ENCODE measurements around the gene LAMA2. TPM values are rescaled to one million over a fixed set of nuclear protein-coding genes. Genes with fewer than 3 reads are reported as not detected.

The LAMA2 gene
- total RNA-seq, 1 experiment from 2014 or later = 8.2 TPM

DNA sequence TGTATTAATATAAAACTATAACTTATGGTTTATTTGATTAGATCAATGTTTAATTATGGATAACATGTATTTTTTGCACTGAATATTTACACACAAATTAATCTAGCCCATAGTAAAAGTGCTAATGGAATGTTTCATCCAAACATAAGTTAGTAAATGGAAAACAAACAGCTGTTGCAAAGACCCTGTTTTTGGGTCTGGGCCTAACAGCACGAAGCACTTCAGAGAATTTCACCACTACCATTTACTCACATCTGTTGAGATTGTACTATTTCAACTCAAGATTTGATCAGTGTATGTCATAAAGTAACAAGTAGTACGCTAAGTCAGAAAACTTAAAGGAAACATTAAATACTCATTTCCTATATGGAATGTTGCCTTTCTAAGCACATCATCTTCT is 359.6 kb downstream of the LAMA2 start:
- ChIA-PET RAD21 (ENCODE audit: low non-redundant PET in 1 of 2, low total read pairs in 2 of 2, uncharacterized antibody in 2 of 2, unreplicated experiment in 2 of 2) (no interaction called here), CTCF (interaction anchor here (0.7 kb wide), 1 partner anchor 10 kb away, joined by 3 read pairs; no protein-coding TSS in a partner anchor)
- H4K20me1 ChIP-seq (ENCODE audit: insufficient read depth) = no peaks in the 10 kb centered on the region

DNA sequence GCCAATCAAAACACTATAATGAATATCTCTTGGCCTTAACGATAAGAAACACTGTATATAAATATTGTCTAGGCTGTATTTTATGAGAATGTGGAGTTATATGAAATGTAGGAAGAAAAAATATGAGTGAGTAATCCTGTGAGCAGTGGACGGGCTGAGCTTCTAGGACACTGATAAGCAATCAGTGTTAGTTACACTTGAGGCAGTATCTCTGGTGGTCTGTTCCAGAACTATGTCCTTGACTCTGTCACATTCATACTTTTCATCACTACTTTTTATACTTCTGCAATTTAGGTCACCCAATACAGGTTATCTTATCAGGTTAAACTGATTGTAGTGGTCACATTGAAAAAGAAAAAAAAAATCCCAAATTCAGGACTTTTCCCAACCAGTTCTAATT is 360.4 kb downstream of the LAMA2 start:
- H3K9ac ChIP-seq (ENCODE audit: low read length) = no peak overlapping the region
- ChIA-PET RAD21 (ENCODE audit: low non-redundant PET in 1 of 2, low total read pairs in 2 of 2, uncharacterized antibody in 2 of 2, unreplicated experiment in 2 of 2) (no interaction called here), POLR2A (interaction anchor here (0.8 kb wide), 1 partner anchor 8 kb away, joined by 3 read pairs; no protein-coding TSS in a partner anchor), CTCF (interaction anchor here (0.7 kb wide), 1 partner anchor 9 kb away, joined by 3 read pairs; no protein-coding TSS in a partner anchor)
- H3K27me3 ChIP-seq (ENCODE audit: insufficient read depth, low read length) = no peaks in the 10 kb centered on the region
- BruUV-seq (replicated peaks) = no TSS peak
- no peaks in the 10 kb centered on the region for H4K20me1 ChIP-seq (ENCODE audit: insufficient read depth)
- no peak overlapping the region for H3K4me2 ChIP-seq (ENCODE audit: low read length)
- no peaks in the 10 kb centered on the region for H3K4me1 ChIP-seq (ENCODE audit: control insufficient read depth in 1 of 2, insufficient read depth in 2 of 2, low read length in 2 of 2)
- H3K27ac ChIP-seq (ENCODE audit: low read depth, low read length) = no peak overlapping the region
- no peak for DNase-seq (ENCODE audit: low read depth, low spot score)
- no peak overlapping the region for H3K4me3 ChIP-seq (replicated peaks in 1 of 2; ENCODE audit: low read depth in 1 of 2, low read length in 2 of 2)
- no peaks in the 10 kb centered on the region for H3K9me3 ChIP-seq (ENCODE audit: control insufficient read depth in 1 of 2, insufficient read depth in 1 of 2, low read depth in 1 of 2, low read length in 2 of 2)
- ATAC-seq = no peak
- H3K9me2 ChIP-seq (ENCODE audit: insufficient read depth) = no peaks in the 10 kb centered on the region
- H3K79me2 ChIP-seq (ENCODE audit: insufficient read depth, low read length) = no peaks in the 10 kb centered on the region
- no peak overlapping the region for H2AFZ ChIP-seq (ENCODE audit: low read depth, low read length, poor library complexity, severe bottlenecking)
- intact Hi-C loops (cut with micrococcal nuclease) = no loop called here
- no peaks in the 10 kb centered on the region for H3K36me3 ChIP-seq (ENCODE audit: control insufficient read depth in 1 of 2, insufficient read depth in 2 of 2, low read length in 2 of 2)
- TF ChIP-seq EZH2 (IDR thresholded peaks at IDR 0.05) = no peak
- no peak for TF ChIP-seq SP1 (IDR thresholded peaks at IDR 0.05; ENCODE audit: low read depth)
- TF ChIP-seq SRF (IDR thresholded peaks at IDR 0.05; ENCODE audit: low read depth) = no peak
- TF ChIP-seq TCF7L2 (IDR thresholded peaks at IDR 0.05; ENCODE audit: borderline replicate concordance, extremely low read depth, insufficient read depth, insufficient read length) = no peak
- TF ChIP-seq, protein P1, sequence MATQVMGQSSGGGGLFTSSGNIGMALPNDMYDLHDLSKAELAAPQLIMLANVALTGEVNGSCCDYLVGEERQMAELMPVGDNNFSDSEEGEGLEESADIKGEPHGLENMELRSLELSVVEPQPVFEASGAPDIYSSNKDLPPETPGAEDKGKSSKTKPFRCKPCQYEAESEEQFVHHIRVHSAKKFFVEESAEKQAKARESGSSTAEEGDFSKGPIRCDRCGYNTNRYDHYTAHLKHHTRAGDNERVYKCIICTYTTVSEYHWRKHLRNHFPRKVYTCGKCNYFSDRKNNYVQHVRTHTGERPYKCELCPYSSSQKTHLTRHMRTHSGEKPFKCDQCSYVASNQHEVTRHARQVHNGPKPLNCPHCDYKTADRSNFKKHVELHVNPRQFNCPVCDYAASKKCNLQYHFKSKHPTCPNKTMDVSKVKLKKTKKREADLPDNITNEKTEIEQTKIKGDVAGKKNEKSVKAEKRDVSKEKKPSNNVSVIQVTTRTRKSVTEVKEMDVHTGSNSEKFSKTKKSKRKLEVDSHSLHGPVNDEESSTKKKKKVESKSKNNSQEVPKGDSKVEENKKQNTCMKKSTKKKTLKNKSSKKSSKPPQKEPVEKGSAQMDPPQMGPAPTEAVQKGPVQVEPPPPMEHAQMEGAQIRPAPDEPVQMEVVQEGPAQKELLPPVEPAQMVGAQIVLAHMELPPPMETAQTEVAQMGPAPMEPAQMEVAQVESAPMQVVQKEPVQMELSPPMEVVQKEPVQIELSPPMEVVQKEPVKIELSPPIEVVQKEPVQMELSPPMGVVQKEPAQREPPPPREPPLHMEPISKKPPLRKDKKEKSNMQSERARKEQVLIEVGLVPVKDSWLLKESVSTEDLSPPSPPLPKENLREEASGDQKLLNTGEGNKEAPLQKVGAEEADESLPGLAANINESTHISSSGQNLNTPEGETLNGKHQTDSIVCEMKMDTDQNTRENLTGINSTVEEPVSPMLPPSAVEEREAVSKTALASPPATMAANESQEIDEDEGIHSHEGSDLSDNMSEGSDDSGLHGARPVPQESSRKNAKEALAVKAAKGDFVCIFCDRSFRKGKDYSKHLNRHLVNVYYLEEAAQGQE (IDR thresholded peaks at IDR 0.05; ENCODE audit: low read depth) = no peak
- TF ChIP-seq, protein P2, sequence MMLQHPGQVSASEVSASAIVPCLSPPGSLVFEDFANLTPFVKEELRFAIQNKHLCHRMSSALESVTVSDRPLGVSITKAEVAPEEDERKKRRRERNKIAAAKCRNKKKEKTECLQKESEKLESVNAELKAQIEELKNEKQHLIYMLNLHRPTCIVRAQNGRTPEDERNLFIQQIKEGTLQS (IDR thresholded peaks at IDR 0.05) = no peak
- TF ChIP-seq SIN3A (IDR thresholded peaks at IDR 0.05; ENCODE audit: low read depth) = no peak
- no peak for TF ChIP-seq CEBPB (IDR thresholded peaks at IDR 0.05; ENCODE audit: low read depth)
- TF ChIP-seq POLR2A (IDR thresholded peaks at IDR 0.05; ENCODE audit: borderline replicate concordance, extremely low read depth, insufficient read depth, insufficient read length) = no peak
- TF ChIP-seq ELF1 (IDR thresholded peaks at IDR 0.05; ENCODE audit: borderline replicate concordance, low read depth) = no peak

More for the DNA sequence above, 359.6 kb downstream of the LAMA2 start:
- Histone ChIP-seq H3K27ac (ENCODE audit: low read depth, low read length) (no peak overlapping the region), H3K36me3 (ENCODE audit: control insufficient read depth in 1 of 2, insufficient read depth in 2 of 2, low read length in 2 of 2) (no peaks in the 10 kb centered on the region), H3K9me2 (ENCODE audit: insufficient read depth) (no peaks in the 10 kb centered on the region), H3K79me2 (ENCODE audit: insufficient read depth, low read length) (no peaks in the 10 kb centered on the region), H3K4me2 (ENCODE audit: low read length) (no peak overlapping the region), H3K9me3 (ENCODE audit: control insufficient read depth in 1 of 2, insufficient read depth in 1 of 2, low read depth in 1 of 2, low read length in 2 of 2) (no peaks in the 10 kb centered on the region), H3K9ac (ENCODE audit: low read length) (no peak overlapping the region), H3K4me1 (ENCODE audit: control insufficient read depth in 1 of 2, insufficient read depth in 2 of 2, low read length in 2 of 2) (no peaks in the 10 kb centered on the region), H3K27me3 (ENCODE audit: insufficient read depth, low read length) (no peaks in the 10 kb centered on the region), H3K4me3 (replicated peaks in 1 of 2; ENCODE audit: low read depth in 1 of 2, low read length in 2 of 2) (no peak overlapping the region), H2AFZ (ENCODE audit: low read depth, low read length, poor library complexity, severe bottlenecking) (no peak overlapping the region)
- ATAC-seq (no peak), DNase-seq (ENCODE audit: low read depth, low spot score) (no peak)
- intact Hi-C loops (cut with micrococcal nuclease) = no loop called here
- BruUV-seq (replicated peaks) = no TSS peak
- TF ChIP-seq TCF7L2 (IDR thresholded peaks at IDR 0.05; ENCODE audit: borderline replicate concordance, extremely low read depth, insufficient read depth, insufficient read length) (no peak), SRF (IDR thresholded peaks at IDR 0.05; ENCODE audit: low read depth) (no peak), CEBPB (IDR thresholded peaks at IDR 0.05; ENCODE audit: low read depth) (no peak), RAD21 (IDR thresholded peaks at IDR 0.05; ENCODE audit: low read depth) (no peak), EZH2 (IDR thresholded peaks at IDR 0.05) (no peak), EZH2phosphoT487 (IDR thresholded peaks at IDR 0.05; ENCODE audit: borderline replicate concordance) (no peak), YY1 (IDR thresholded peaks at IDR 0.05; ENCODE audit: extremely low read depth, insufficient replicate concordance, low read depth, low read length) (no peak), JUND (IDR thresholded peaks at IDR 0.05) (no peak), CBX3 (IDR thresholded peaks at IDR 0.05; ENCODE audit: low read depth) (no peak)
- TF ChIP-seq, protein P3, sequence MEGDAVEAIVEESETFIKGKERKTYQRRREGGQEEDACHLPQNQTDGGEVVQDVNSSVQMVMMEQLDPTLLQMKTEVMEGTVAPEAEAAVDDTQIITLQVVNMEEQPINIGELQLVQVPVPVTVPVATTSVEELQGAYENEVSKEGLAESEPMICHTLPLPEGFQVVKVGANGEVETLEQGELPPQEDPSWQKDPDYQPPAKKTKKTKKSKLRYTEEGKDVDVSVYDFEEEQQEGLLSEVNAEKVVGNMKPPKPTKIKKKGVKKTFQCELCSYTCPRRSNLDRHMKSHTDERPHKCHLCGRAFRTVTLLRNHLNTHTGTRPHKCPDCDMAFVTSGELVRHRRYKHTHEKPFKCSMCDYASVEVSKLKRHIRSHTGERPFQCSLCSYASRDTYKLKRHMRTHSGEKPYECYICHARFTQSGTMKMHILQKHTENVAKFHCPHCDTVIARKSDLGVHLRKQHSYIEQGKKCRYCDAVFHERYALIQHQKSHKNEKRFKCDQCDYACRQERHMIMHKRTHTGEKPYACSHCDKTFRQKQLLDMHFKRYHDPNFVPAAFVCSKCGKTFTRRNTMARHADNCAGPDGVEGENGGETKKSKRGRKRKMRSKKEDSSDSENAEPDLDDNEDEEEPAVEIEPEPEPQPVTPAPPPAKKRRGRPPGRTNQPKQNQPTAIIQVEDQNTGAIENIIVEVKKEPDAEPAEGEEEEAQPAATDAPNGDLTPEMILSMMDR (IDR thresholded peaks at IDR 0.05 in 2 of 3, conservative IDR thresholded peaks at IDR 0.05 in 1 of 3; ENCODE audit: borderline replicate concordance in 1 of 3, insufficient read depth in 1 of 3, low read depth in 2 of 3, low read length in 2 of 3) = no peak
- POLR2A ChIA-PET = no interaction called here
